GM19043 (cell line): Measurements from ENCODE around the gene H2AZ2.
"Not testable (repeated sequence)": the region's sequence is repeated elsewhere in the genome, so short reads cannot be mapped to it uniquely, and the experiment has no call there.

Source experiments
- ATAC-seq: cut with Tn5 transposase; IDR thresholded peaks from one replicate; pipeline ENCODE4 v1.9.1; 2021; ENCODE audit warnings: low read depth; ENCODE audit not compliant: unreplicated experiment

The H2AZ2 gene

DNA sequence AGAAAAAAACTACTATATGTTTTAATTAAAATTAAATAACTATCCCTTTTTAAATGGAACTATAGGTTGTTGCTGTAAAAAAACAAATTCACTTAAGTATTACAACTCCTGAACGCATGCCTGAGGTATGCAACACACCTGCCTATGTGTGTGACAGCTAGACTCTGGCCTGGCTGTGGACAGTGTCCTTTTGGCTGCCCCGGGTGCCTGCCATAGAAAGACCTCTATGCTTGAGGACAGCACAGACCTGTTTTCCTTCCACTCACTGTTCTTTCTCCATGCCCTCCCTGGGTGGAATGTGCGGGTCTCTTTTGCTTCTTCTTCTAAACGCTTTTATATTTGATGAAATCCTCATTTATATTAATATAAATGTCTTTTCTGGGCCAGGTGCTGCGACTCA, 57.9 kb downstream of the H2AZ2 start:
- ATAC-seq, result no peak

DNA sequence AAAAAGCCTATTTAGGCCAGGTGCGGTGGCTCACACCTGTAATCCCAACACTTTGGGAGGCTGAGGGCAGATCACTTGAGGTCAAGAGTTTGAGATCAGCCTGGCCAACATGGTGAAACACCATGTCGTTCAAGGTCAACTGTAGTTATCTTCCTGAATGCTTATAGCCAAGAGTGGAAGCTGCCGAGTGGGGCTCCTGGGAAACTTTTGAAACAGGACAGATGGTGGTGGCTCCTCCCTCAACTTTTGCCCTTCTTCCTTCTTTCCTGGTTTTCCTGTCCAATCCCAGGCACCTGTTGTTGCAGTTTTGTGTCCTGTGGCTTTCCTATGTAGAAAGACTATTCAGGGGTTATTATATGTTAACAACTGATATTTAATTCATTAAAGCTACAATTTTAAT, 60.1 kb downstream of the H2AZ2 start:
- ATAC-seq, result no peak

DNA sequence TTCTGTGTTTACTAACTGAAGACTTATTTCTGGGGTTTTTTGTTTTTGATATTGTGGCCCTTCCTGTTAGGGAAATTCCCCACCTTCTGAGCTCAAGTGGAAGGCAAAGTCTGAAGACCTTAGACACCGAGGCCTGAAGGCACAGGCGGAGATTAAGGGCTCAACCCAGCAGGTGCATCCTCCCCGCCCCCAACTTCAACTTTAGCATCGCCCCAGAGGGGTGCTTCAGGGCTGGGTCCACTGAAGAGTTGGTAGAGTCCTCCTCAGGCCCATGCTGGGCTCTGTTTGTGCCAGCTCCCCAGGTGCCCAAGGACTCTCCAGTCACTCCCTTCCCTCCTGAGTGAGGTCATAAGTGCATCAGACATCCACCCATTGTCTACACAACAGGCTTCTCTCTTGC, 60.8 kb downstream of the H2AZ2 start:
- no peak for ATAC-seq

DNA sequence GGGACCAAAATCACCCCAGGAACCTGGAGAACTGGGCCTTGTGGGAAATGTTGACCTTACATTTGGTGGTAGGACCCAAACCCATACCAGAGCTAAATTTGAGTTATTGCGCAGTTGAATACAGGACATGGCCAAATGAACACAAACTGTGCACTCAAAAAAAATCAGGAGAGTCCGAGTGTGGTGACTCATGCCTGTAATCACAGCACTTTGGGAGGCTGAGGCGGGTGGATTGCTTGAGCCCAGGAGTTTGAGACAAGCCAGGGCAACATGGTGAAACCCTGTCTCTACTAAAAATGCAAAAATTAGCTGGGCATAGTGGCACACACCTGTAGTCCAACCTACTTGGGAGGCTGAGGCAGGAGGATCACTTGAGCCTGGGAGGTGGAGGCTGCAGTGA, 62.7 kb downstream of the H2AZ2 start:
- not testable (repeated sequence) for ATAC-seq

DNA sequence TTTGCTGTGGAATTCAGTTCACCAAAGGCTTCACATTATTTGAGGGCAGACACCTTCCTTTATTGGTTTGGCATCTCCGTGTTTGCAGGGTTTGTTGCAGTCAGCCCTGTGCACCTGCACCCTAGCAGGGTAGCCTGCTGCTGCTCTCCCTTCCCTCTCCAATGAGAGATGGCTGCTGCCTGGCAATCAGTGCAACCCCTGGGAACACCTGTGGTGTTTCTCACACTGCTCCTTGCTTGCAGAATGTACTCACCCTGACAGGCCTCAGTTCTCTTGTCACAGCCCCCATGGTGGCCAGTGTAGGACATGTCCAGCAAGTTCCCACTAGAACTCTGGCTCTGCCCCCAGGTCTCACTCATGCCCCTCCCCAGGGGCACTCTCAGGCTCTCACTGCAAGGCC, 63.5 kb downstream of the H2AZ2 start:
- ATAC-seq, result no peak

DNA sequence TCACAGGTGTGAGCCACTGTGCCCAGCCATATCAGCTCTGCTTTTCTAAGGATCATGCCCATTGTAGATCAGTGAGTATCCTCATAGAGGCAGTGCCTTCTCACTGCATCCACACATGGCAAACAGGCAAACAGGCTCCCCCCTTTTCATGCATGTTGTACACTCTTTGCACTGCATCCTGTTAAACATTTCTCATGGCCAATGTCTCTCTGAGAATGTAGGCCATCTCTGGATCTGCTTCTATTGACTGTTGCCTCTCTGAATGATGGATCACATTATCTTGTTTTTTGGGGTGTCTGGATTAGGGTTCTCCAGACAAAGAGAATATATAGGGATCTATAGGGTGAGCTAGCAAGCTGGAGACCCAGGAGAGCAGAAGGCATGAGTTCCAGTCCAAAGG, 64.5 kb downstream of the H2AZ2 start:
- no peak for ATAC-seq

DNA sequence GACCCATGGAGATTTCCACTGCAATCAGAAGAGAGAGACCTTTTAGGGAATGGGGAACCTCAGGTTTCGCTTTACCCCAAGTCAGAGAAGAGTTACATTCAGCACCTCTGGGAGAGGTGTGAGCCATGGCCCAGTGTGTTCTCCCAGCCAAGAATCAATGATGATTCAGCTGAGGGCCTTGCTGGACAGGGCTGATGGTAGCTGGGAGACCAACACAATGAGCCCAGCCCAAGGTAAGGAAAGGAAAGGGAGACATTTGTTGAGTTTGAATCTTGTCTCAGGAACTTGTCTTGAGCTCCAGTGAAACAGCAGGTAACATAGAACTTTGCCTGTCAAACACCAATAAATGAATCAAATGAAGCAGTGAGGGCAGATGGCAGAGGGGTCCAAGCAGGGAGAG, 65.4 kb downstream of the H2AZ2 start:
- no peak for ATAC-seq
